NB4 (cell line): Measurements from ENCODE around the gene PAFAH1B1.

ENCODE experiments used
- MYC ChIP-seq: IDR thresholded peaks from 2 replicates; pipeline ENCODE4 v1.6.1; 2011; ENCODE audit warnings: low read depth, low read length
- POLR2A ChIP-seq: IDR thresholded peaks from 2 replicates; pipeline ENCODE4 v1.6.1; 2011; ENCODE audit warnings: mild to moderate bottlenecking; ENCODE audit not compliant: insufficient read length; ENCODE audit errors: extremely low read depth
- TF ChIP-seq, protein P1 (sequence below): IDR thresholded peaks from one replicate; pipeline ENCODE4 v1.5.1; 2012; ENCODE audit warnings: low read depth, low read length
- TF ChIP-seq, protein P2 (sequence below): IDR thresholded peaks from 2 replicates; pipeline ENCODE4 v1.6.1; 2011; ENCODE audit warnings: low read depth, low read length

DNA sequence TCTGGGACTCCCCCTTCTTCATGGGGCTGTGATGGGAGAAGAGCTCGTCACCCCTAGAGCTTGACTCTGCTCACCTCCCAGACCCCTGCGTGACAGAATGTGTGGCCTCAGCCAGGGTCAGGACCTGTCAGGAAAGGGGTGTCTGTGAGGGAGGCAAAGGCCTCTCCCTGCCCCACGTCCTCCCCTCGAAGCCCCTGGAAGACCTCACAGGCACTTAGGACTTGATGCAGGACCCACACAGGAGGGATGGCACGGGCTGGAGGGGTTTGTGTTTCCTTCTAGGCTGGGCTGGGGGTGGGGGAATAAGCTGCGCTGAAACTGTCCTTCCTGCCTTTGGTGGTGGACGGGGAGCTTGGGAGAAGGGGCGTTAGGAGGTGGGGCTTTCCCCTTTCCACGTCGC is 129.2 kb downstream of the PAFAH1B1 start:
- TF ChIP-seq POLR2A (no peak), MYC (no peak)
- TF ChIP-seq, protein P1, sequence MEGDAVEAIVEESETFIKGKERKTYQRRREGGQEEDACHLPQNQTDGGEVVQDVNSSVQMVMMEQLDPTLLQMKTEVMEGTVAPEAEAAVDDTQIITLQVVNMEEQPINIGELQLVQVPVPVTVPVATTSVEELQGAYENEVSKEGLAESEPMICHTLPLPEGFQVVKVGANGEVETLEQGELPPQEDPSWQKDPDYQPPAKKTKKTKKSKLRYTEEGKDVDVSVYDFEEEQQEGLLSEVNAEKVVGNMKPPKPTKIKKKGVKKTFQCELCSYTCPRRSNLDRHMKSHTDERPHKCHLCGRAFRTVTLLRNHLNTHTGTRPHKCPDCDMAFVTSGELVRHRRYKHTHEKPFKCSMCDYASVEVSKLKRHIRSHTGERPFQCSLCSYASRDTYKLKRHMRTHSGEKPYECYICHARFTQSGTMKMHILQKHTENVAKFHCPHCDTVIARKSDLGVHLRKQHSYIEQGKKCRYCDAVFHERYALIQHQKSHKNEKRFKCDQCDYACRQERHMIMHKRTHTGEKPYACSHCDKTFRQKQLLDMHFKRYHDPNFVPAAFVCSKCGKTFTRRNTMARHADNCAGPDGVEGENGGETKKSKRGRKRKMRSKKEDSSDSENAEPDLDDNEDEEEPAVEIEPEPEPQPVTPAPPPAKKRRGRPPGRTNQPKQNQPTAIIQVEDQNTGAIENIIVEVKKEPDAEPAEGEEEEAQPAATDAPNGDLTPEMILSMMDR, result no peak
- TF ChIP-seq, protein P2, sequence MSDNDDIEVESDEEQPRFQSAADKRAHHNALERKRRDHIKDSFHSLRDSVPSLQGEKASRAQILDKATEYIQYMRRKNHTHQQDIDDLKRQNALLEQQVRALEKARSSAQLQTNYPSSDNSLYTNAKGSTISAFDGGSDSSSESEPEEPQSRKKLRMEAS, result no peak
